ENCODE measurements around the gene APOL1.
"Not testable (repeated sequence)": the region's sequence is repeated elsewhere in the genome, so short reads cannot be mapped to it uniquely, and the experiment has no call there.

APOL1 gene

DNA sequence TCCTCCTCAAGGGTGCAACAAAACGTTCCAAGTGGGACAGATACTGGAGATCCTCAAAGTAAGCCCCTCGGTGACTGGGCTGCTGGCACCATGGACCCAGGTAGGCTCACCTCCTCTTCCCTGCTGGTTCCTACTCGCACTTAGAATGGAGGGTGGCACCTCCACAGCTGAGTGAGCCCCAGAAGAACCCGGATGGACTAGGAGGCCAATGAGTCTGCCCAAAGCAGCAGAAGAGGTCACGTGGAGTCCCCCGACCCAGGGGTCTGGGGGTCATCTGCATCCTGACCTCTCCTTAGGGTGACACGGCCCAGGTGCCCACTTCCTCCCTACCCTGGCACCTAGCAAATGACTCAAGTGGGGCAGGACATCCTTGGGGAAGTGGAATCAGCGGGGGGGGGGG, 4.4 kb downstream of the APOL1 start:
- H3K4me3 ChIP-seq (ENCODE audit: low read depth, low read length), result no peak overlapping the region
- DNase-seq (ENCODE audit: low read depth), result no peak
- TF ChIP-seq POLR2A (IDR thresholded peaks at IDR 0.05; ENCODE audit: extremely low read depth, insufficient read length) (no peak), MYC (IDR thresholded peaks at IDR 0.05; ENCODE audit: low read depth, low read length) (no peak)
- TF ChIP-seq, protein P1, sequence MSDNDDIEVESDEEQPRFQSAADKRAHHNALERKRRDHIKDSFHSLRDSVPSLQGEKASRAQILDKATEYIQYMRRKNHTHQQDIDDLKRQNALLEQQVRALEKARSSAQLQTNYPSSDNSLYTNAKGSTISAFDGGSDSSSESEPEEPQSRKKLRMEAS (IDR thresholded peaks at IDR 0.05; ENCODE audit: low read depth, low read length), result no peak
- TF ChIP-seq, protein P2, sequence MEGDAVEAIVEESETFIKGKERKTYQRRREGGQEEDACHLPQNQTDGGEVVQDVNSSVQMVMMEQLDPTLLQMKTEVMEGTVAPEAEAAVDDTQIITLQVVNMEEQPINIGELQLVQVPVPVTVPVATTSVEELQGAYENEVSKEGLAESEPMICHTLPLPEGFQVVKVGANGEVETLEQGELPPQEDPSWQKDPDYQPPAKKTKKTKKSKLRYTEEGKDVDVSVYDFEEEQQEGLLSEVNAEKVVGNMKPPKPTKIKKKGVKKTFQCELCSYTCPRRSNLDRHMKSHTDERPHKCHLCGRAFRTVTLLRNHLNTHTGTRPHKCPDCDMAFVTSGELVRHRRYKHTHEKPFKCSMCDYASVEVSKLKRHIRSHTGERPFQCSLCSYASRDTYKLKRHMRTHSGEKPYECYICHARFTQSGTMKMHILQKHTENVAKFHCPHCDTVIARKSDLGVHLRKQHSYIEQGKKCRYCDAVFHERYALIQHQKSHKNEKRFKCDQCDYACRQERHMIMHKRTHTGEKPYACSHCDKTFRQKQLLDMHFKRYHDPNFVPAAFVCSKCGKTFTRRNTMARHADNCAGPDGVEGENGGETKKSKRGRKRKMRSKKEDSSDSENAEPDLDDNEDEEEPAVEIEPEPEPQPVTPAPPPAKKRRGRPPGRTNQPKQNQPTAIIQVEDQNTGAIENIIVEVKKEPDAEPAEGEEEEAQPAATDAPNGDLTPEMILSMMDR (IDR thresholded peaks at IDR 0.05; ENCODE audit: low read depth, low read length), result no peak

DNA sequence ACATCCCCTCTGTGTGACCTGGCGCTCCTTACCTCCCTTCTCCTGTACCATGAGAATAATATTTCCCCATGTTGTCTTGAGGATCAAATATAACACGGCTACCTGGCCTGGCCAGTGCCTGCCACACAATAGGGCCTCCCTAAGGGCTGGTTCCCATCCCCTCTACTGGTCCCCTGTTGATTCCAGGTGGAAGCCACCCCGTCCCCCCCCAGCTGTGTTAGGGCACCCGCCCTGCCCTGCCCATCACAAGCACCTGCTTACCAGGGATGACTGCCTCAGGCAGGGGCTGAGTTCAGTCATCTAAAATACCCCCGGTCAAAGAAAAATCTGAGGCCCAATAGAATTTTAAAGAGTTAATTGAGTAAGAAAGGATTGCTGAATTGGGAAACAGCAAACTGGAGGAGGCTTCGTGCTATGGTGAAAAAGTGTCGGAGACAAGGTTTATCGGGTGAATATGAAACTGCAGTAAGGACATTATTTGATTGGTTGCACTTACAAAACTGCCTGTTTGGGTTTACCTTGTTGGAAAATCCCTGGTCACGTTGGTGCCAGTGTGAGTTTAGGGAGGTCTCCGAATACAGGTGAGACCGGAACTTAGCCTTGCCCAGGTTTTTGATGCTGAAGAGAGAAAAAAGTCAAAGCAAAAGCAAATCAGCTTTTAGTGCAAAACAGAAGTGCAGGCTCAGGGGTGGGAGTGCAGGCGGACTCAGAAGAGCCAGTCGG, 5.2 kb downstream of the APOL1 start:
- no peak overlapping the region for H3K4me3 ChIP-seq (ENCODE audit: low read depth, low read length)
- DNase-seq (ENCODE audit: low read depth), result no peak
- TF ChIP-seq, protein P1 (IDR thresholded peaks at IDR 0.05; ENCODE audit: low read depth, low read length), result no peak
- TF ChIP-seq, protein P2 (IDR thresholded peaks at IDR 0.05; ENCODE audit: low read depth, low read length), result no peak
- TF ChIP-seq POLR2A (IDR thresholded peaks at IDR 0.05; ENCODE audit: extremely low read depth, insufficient read length), result no peak
- TF ChIP-seq MYC (IDR thresholded peaks at IDR 0.05; ENCODE audit: low read depth, low read length), result no peak

DNA sequence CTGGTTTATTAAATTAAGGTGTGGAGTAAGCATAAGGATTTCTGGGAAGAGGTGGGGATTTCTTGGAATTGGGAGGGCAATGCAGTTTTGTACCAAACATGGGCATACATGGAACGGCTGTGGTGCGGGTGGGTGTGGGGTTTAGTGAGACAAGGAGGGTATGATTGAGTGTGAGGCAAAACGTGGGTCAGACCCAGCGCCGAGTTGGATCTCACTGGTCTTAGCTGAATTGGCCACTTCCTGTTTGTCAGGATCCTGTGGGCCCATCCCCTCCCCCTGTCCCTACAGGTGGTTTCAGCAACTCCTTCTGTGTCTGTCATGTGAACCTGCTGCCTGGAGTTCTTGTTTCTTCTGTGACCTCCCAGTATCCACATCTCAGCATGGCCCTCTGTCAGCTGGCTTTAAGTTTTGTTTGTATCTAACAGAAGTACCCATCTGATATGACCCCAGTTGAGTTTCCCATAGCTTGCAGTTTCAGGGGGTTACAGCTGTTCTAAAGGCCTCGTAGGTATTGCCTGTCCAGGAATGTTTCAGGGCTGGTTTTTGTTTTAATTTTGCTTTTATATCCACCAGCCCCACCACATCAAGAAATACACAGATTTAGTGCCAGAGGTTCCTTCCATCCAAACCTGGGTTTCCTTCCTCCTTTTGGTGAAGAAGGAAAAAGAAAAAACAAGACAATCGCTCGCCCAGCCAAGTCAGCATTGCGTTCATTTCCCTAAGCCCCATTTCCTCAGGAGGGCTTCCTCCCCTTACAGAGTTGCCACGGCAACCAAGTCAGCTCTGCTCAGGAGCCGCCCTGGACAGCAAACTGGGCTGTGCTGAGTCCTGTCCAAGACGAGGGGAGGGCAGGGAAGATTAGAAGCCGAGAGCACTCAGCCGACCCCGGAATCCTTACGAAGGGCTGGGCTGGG, 6.0 kb downstream of the APOL1 start:
- TF ChIP-seq MYC (IDR thresholded peaks at IDR 0.05; ENCODE audit: low read depth, low read length), result no peak
- TF ChIP-seq, protein P2 (IDR thresholded peaks at IDR 0.05; ENCODE audit: low read depth, low read length), result no peak
- no peak overlapping the region for H3K4me3 ChIP-seq (ENCODE audit: low read depth, low read length)
- DNase-seq (ENCODE audit: low read depth), result peak; percentile 16

DNA sequence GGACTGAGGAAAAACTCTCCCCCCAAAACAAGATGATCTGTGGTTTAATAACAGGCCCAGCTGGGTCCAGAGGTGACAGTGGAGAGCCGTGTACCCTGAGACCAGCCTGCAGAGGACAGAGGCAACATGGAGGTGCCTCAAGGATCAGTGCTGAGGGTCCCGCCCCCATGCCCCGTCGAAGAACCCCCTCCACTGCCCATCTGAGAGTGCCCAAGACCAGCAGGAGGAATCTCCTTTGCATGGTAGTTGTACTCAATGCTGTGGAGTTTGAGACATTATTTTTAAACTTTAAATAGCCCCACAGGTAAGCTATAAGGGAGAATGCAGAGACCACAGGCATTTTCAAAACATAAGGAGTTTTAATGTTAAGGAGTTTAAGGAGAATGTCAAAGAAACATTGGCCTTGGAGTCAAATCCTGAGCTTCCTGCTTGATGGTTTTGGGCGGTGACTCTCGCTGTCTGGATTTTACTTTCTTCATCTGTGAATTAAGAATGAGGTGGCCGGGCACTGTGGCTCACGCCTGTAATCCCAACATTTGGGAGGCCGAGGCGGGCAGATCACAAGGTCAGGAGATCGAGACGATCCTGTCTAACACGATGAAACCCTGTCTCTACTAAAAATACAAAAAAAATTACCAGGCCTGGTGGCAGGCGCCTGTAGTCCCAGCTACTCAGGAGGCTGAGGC, 6.8 kb downstream of the APOL1 start:
- no peak for TF ChIP-seq POLR2A (IDR thresholded peaks at IDR 0.05; ENCODE audit: extremely low read depth, insufficient read length)
- TF ChIP-seq, protein P2 (IDR thresholded peaks at IDR 0.05; ENCODE audit: low read depth, low read length), result no peak
- no peak for TF ChIP-seq MYC (IDR thresholded peaks at IDR 0.05; ENCODE audit: low read depth, low read length)
- TF ChIP-seq, protein P1 (IDR thresholded peaks at IDR 0.05; ENCODE audit: low read depth, low read length), result no peak
- no peak for DNase-seq (ENCODE audit: low read depth)
- no peak overlapping the region for H3K4me3 ChIP-seq (ENCODE audit: low read depth, low read length)

DNA sequence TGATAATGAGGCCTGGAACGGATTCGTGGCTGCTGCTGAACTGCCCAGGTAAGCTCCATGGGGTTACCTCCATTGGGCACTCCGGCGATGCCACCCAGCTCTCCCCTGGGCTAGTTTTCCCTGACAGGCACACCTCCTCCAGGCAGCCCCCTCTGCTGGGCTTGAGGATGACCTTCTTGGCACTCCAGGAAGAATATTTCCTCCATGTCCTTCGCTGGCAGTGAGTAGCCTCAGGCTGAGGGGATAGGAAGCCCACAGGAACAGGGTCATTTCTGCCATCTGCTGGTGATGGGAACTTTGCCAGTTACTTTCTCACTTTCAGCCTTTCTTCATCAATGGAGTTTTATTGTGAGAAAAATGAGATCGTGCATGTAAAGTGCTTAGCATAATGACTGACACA, 8.7 kb downstream of the APOL1 start:
- not testable (repeated sequence) for DNase-seq (ENCODE audit: low read depth); H3K4me3 ChIP-seq (ENCODE audit: low read depth, low read length)

DNA sequence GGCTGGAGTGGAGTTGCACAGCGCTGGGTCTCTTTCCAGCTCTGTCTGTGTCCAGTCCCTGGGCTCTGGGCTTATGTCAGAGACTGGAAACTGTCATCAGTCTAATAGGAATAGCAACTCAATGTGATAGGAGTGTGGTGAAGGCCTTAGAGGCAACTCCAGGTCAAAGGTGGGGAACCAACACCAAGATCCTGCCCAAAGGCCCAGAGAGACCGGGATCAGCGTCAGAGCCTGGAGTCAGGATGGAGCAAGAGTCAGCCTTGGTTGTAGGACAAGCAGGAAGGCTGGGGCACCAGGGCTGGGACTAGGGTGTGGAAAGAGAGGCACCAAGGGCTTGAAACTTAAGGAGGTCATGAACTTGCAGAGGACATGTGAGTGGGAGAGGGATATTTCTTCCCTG, 9.4 kb downstream of the APOL1 start:
- not testable (repeated sequence) for DNase-seq (ENCODE audit: low read depth); H3K4me3 ChIP-seq (ENCODE audit: low read depth, low read length)

DNA sequence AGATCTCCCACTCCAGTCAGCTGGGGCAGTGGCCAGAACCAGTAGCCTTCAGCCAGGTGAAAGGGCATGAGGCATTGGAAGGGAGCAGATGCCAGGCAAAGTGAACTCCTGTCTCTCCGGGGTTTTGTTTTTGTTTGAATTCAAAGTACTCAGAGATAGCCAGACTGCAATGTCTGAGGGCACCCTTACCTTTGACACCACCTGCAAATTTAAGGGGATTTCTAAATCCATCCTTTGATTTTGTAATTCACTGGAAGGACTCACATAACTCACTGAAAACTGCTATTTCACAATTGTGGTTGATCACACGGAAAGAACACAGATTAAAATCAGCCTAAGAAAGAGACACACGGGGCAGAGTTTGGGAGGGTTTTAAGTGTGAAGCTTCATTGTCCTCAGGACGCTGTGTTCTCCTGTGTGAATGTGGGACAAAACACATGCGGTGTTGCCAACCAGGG, 10.3 kb downstream of the APOL1 start:
- not testable (repeated sequence) for H3K4me3 ChIP-seq (ENCODE audit: low read depth, low read length)
- peak; percentile 48 for DNase-seq (ENCODE audit: low read depth)

DNA sequence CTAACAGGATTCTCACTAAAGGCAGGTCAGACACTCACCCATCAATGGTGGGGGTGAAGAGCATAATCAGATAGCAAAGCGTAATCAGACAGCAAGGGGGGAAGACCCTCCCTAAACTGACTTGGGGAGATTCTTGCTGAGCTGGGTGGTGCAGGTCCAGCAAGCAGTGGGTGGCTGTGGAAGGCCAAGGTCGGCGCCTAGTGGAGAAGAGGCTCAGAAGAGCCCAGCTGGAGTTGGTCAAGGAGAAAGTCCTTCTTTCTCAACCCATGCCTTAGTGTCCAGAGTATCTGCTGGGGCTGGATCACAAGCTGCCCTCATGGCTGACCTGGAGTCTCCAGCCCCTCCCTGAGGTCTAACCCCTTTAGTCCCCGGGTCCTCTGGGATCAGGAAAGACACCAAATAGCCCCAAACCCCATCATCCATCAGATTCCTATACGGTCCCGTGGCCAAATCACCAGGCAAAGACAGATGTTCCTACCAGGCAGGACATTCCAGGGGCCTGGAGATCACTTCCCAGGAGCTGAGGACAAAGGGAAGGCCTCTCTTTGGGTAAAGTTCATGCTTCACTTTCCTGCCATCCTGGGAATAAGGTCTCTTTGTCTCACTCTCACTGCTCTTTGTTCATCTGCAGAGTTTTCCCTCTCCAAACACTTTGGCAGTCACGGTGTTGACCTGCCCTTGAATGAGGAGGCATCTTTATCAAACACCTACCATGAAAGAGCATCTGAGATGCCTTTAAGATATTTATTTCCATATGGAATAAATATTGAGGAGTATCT, 11.1 kb downstream of the APOL1 start:
- DNase-seq (ENCODE audit: low read depth); H3K4me3 ChIP-seq (ENCODE audit: low read depth, low read length): not testable (repeated sequence)

All from NB4 (cell line).